Upper lobe of left lung (tissue), 4 donors: ENCODE results near the gene ZNF385B.

Source experiments
- CTCF ChIP-seq, 6 experiments: fragments of 450-650 bp in 4 of 6; fragments of 200-600 bp in 2 of 6; sonication (generic) in 2 of 6; IDR thresholded peaks; one replicate each; pipeline ENCODE4 v1.5.1; 2016 to 2019; ENCODE audit warnings: antibody characterized with exemption in 6 of 6
- POLR2A ChIP-seq, 4 donors: fragments of 450-650 bp; IDR thresholded peaks; one replicate each; pipeline ENCODE4 v1.5.1; 2016 to 2017; ENCODE audit warnings: antibody characterized with exemption in 4 of 4, mild to moderate bottlenecking in 2 of 4
- POLR2AphosphoS5 ChIP-seq, 2 donors: sonication (generic); formaldehyde crosslinking; IDR thresholded peaks; one replicate each; pipeline ENCODE4 v1.5.1; 2017; ENCODE audit warnings: antibody characterized with exemption in 2 of 2

DNA sequence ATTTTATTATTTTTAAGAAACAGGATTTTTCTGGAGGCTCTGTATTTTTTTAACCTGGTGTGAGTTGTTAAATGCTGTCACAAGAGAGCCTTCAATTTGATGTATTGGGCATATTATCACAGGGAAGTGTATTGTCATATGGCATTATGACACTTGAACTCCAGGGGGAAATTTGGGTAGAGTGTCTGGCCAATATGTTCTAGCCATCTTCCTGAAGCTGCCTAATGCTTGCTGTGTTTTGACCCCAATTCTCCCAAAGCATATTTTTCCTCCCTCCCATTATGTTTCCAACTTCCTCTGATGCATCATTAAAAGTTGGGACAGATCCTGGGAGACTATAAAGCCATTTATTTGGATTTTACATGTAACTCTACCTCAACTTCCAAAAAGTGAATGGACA is 382.6 kb downstream of the ZNF385B start:
- TF ChIP-seq CTCF (IDR thresholded peaks at IDR 0.05) (no peak), POLR2A (IDR thresholded peaks at IDR 0.05) (no peak), POLR2AphosphoS5 (IDR thresholded peaks at IDR 0.05) (no peak)
